ENCODE data around the gene NCKAP5. TPM values are rescaled to one million over a fixed set of nuclear protein-coding genes. Genes with fewer than 3 reads are reported as not detected.

Gene NCKAP5
- total RNA-seq, 1 donor from 2014 or later, result 8.8 TPM

GRCh38 chr2:133270550-133270949 is 297.7 kb downstream of the NCKAP5 start:
- Histone ChIP-seq H3K9me3 (no peaks in the 10 kb centered on the region), H3K27me3 (no peaks in the 10 kb centered on the region), H3K27ac (no peak overlapping the region), H3K4me1 (peaks cover 19% of the 10 kb centered on the region), H3K36me3 (no peaks in the 10 kb centered on the region), H3K4me3 (no peak overlapping the region)
- no peak for DNase-seq (ENCODE audit: extremely low spot score in 2 of 2)
- TF ChIP-seq POLR2A (IDR thresholded peaks at IDR 0.05) (no peak), CTCF (IDR thresholded peaks at IDR 0.05) (no peak), POLR2AphosphoS5 (IDR thresholded peaks at IDR 0.05; ENCODE audit: insufficient read depth in 1 of 2, low read depth in 1 of 2) (no peak)
- intact Hi-C loops (cut with DNase I), result no loop called here

GRCh38 chr2:133266926-133267590 is 301.2 kb downstream of the NCKAP5 start:
- no peaks in the 10 kb centered on the region for H3K9me3 ChIP-seq
- no peaks in the 10 kb centered on the region for H3K36me3 ChIP-seq
- intact Hi-C loops (cut with DNase I), result no loop called here
- H3K4me3 ChIP-seq, result peak overlapping the region; percentile 39 to 42
- TF ChIP-seq POLR2A (IDR thresholded peaks at IDR 0.05) (no peak), POLR2AphosphoS5 (IDR thresholded peaks at IDR 0.05; ENCODE audit: insufficient read depth in 1 of 2, low read depth in 1 of 2) (no peak), CTCF (IDR thresholded peaks at IDR 0.05) (no peak)
- H3K27ac ChIP-seq, result no peak overlapping the region
- H3K27me3 ChIP-seq, result no peaks in the 10 kb centered on the region
- no peak for DNase-seq (ENCODE audit: extremely low spot score in 2 of 2)
- peaks cover 22% of the 10 kb centered on the region for H3K4me1 ChIP-seq

DNA sequence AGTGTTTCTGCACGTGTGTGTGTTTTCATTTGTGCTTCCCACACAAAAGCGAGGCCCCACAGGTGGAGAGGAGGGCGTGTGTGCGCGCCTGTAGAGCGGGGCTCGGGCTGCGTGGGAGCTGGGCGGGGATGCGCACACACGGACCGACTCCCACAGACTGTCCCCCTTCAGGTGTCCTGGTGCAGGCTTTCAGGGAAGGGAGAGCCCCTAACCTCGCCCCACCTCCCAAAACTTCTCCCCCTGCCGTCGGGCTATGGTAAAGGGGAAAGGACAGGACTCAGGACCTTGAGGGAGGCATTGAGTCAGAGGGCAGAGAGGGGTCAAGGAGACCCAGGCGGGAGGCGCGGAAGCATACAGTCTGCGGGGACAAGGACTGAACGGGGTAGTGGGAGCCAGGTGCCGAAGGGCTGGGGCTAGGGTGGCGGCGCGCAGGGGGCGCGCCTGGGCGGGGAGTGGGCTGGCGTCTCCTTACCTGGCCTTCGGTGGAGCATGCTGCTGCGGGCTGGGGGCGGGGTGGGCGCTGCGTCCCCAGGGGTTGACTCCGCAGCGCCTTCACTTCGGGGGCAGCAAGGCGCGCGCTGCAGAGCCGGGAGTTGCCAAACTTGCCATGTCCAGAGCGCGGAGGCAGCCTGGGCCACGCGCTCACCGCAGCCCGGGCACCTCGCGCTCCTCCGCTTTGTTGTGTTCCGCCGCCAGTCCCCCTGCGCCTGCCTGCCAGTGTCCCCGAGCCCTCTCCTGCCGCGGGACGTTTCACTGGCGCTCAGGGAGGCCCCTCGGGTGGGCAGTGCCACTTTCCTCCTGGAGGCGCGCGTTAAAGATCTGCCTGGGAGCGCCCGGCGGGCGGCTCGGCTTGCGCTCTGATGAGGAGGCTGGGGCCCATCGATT is 302.0 kb downstream of the NCKAP5 start:
- Histone ChIP-seq H3K9me3 (no peaks in the 10 kb centered on the region), H3K27ac (no peak overlapping the region), H3K4me3 (peak overlapping the region; percentile 39 to 42), H3K27me3 (no peaks in the 10 kb centered on the region), H3K36me3 (no peaks in the 10 kb centered on the region), H3K4me1 (peaks cover 22% of the 10 kb centered on the region)
- intact Hi-C loops (cut with DNase I), result no loop called here
- no peak for DNase-seq (ENCODE audit: extremely low spot score in 2 of 2)
- TF ChIP-seq POLR2AphosphoS5 (IDR thresholded peaks at IDR 0.05; ENCODE audit: insufficient read depth in 1 of 2, low read depth in 1 of 2) (no peak), POLR2A (IDR thresholded peaks at IDR 0.05) (no peak), CTCF (IDR thresholded peaks at IDR 0.05) (no peak)

- Histone ChIP-seq H3K27ac (no peak overlapping the region), H3K4me1 (peaks cover 22% of the 10 kb centered on the region), H3K4me3 (peak overlapping the region; percentile 39 to 42), H3K27me3 (no peaks in the 10 kb centered on the region), H3K9me3 (no peaks in the 10 kb centered on the region), H3K36me3 (no peaks in the 10 kb centered on the region)
- intact Hi-C loops (cut with DNase I), result no loop called here
- DNase-seq (ENCODE audit: extremely low spot score in 2 of 2), result no peak
- no peak for TF ChIP-seq CTCF (IDR thresholded peaks at IDR 0.05)
- TF ChIP-seq POLR2A (IDR thresholded peaks at IDR 0.05), result no peak
- TF ChIP-seq POLR2AphosphoS5 (IDR thresholded peaks at IDR 0.05; ENCODE audit: insufficient read depth in 1 of 2, low read depth in 1 of 2), result no peak
Measured at GRCh38 chr2:133265432-133265949, 302.8 kb downstream of the NCKAP5 start.

All from vagina (tissue), 2 donors.